HEK293 (cell line): ENCODE results near the gene HOXB4.

Source experiments
- CTCF ChIA-PET: fragments of 350-600 bp; formaldehyde crosslinking; extraction: SDS; loops from one replicate; lab custom pipeline; 2021; ENCODE audit warnings: antibody characterized with exemption; lab: Yijun Ruan, JAX
- POLR2A ChIA-PET: fragments of 300-600 bp; formaldehyde crosslinking; extraction: SDS; loops from one replicate; lab custom pipeline; 2020; ENCODE audit warnings: antibody characterized with exemption, inconsistent platforms; lab: Yijun Ruan, JAX
- H3K27ac ChIP-seq: fragments of 200-500 bp; sonication (Bioruptor generic); 2 replicates; pipeline ENCODE4 v1.5.1; 2014; ENCODE audit warnings: low read depth, low read length, control low read depth, inconsistent platforms; ENCODE audit errors: extremely low read depth
- H3K36me3 ChIP-seq, 2 experiments: fragments of 200-500 bp in 1 of 2; sonication (Bioruptor generic) in 1 of 2; 1 replicate in 1 of 2; 2 replicates in 1 of 2; pipeline ENCODE4 v1.5.1; 2014 to 2017; ENCODE audit warnings: inconsistent platforms in 2 of 2, low read length in 2 of 2; ENCODE audit not compliant: control insufficient read depth in 2 of 2, insufficient read depth in 1 of 2
- H3K4me1 ChIP-seq: fragments of 200-500 bp; sonication (Bioruptor generic); 2 replicates; pipeline ENCODE4 v1.5.1; 2014; ENCODE audit warnings: mild to moderate bottlenecking, low read length, inconsistent platforms; ENCODE audit not compliant: control insufficient read depth, insufficient read depth
- H3K4me3 ChIP-seq: 2 replicates; pipeline ENCODE4 v1.5.1; 2011; ENCODE audit warnings: low read depth, mild to moderate bottlenecking, control low read depth, low read length, moderate library complexity
- H3K9me3 ChIP-seq: fragments of 200-500 bp; sonication (Bioruptor generic); 2 replicates; pipeline ENCODE4 v1.5.1; 2014; ENCODE audit warnings: low read depth, low read length, inconsistent platforms; ENCODE audit not compliant: control insufficient read depth, insufficient read depth
- GLI4 ChIP-seq: fragments of 450-650 bp; formaldehyde crosslinking; IDR thresholded peaks from 2 replicates; pipeline ENCODE4 v1.5.1; 2016; ENCODE audit warnings: missing biosample characterization, missing genetic modification characterization
- KLF9 ChIP-seq: fragments of 450-650 bp; formaldehyde crosslinking; IDR thresholded peaks from 2 replicates; pipeline ENCODE4 v1.5.1; 2016; ENCODE audit warnings: missing biosample characterization, missing genetic modification characterization, low read depth
- MEIS1 ChIP-seq: sonication (generic); formaldehyde crosslinking; IDR thresholded peaks from 2 replicates; pipeline ENCODE4 v1.8.1; 2022; ENCODE audit warnings: missing genetic modification reagents, mild to moderate bottlenecking, borderline replicate concordance
- SALL2 ChIP-seq: fragments of 450-650 bp; formaldehyde crosslinking; IDR thresholded peaks from 2 replicates; pipeline ENCODE4 v1.5.0; 2017; ENCODE audit warnings: missing biosample characterization, mild to moderate bottlenecking, missing genetic modification characterization, borderline replicate concordance
- SP7 ChIP-seq: fragments of 450-650 bp; formaldehyde crosslinking; IDR thresholded peaks from 2 replicates; pipeline ENCODE4 v1.5.1; 2016; ENCODE audit warnings: missing biosample characterization, missing genetic modification characterization
- YY1 ChIP-seq: fragments of 450-650 bp; formaldehyde crosslinking; IDR thresholded peaks from 2 replicates; pipeline ENCODE4 v1.5.1; 2018; ENCODE audit warnings: missing biosample characterization, missing genetic modification characterization
- ZBTB48 ChIP-seq: fragments of 450-650 bp; formaldehyde crosslinking; IDR thresholded peaks from 2 replicates; pipeline ENCODE4 v1.5.1; 2016; ENCODE audit warnings: missing biosample characterization, missing genetic modification characterization
- ZFP3 ChIP-seq: fragments of 450-650 bp; formaldehyde crosslinking; IDR thresholded peaks from 2 replicates; pipeline ENCODE4 v1.5.1; 2016; ENCODE audit warnings: low read depth, missing biosample characterization, missing genetic modification characterization
- ZNF19 ChIP-seq: fragments of 450-650 bp; formaldehyde crosslinking; IDR thresholded peaks from 2 replicates; pipeline ENCODE4; 2016; ENCODE audit warnings: missing biosample characterization, missing genetic modification characterization, low read depth
- ZNF248 ChIP-seq: fragments of 450-650 bp; formaldehyde crosslinking; IDR thresholded peaks from 2 replicates; pipeline ENCODE4 v1.5.1; 2017; ENCODE audit warnings: missing biosample characterization, missing genetic modification characterization
- ZNF280C ChIP-seq: fragments of 450-650 bp; formaldehyde crosslinking; IDR thresholded peaks from 2 replicates; pipeline ENCODE4 v1.5.1; 2016; ENCODE audit warnings: missing biosample characterization, missing genetic modification characterization
- ZNF302 ChIP-seq: fragments of 450-650 bp; formaldehyde crosslinking; IDR thresholded peaks from 2 replicates; pipeline ENCODE4 v1.5.1; 2016; ENCODE audit warnings: missing biosample characterization, missing genetic modification characterization, low read depth
- ZNF341 ChIP-seq: fragments of 450-650 bp; formaldehyde crosslinking; IDR thresholded peaks from 2 replicates; pipeline ENCODE4; 2016; ENCODE audit warnings: low read depth, missing biosample characterization, missing genetic modification characterization
- ZNF416 ChIP-seq: fragments of 450-650 bp; formaldehyde crosslinking; IDR thresholded peaks from 2 replicates; pipeline ENCODE4 v1.5.1; 2016; ENCODE audit warnings: missing biosample characterization, missing genetic modification characterization
- ZNF518A ChIP-seq: fragments of 450-650 bp; formaldehyde crosslinking; conservative IDR thresholded peaks from 2 replicates; pipeline ENCODE4 v1.5.1; 2016; ENCODE audit warnings: low read depth, missing biosample characterization, missing genetic modification characterization
- ZNF624 ChIP-seq: fragments of 450-650 bp; formaldehyde crosslinking; IDR thresholded peaks from 2 replicates; pipeline ENCODE4 v1.5.1; 2017; ENCODE audit warnings: missing biosample characterization, missing genetic modification characterization
- ZNF629 ChIP-seq: fragments of 450-650 bp; formaldehyde crosslinking; IDR thresholded peaks from 2 replicates; pipeline ENCODE4 v1.5.1; 2017; ENCODE audit warnings: missing biosample characterization, missing genetic modification characterization
- ZNF670 ChIP-seq: fragments of 450-650 bp; formaldehyde crosslinking; IDR thresholded peaks from 2 replicates; pipeline ENCODE4 v1.5.1; 2016; ENCODE audit warnings: missing biosample characterization, missing genetic modification characterization, low read depth
- ZNF701 ChIP-seq: fragments of 450-650 bp; formaldehyde crosslinking; IDR thresholded peaks from 2 replicates; pipeline ENCODE4 v1.5.1; 2016; ENCODE audit warnings: missing biosample characterization, missing genetic modification characterization
- ZNF747 ChIP-seq: fragments of 450-650 bp; formaldehyde crosslinking; IDR thresholded peaks from 2 replicates; pipeline ENCODE4 v1.5.1; 2016; ENCODE audit warnings: missing biosample characterization, missing genetic modification characterization
- ZNF768 ChIP-seq: fragments of 450-650 bp; formaldehyde crosslinking; IDR thresholded peaks from 2 replicates; pipeline ENCODE4 v1.5.1; 2018; ENCODE audit warnings: missing biosample characterization, mild to moderate bottlenecking, missing genetic modification characterization
- TF ChIP-seq, protein P1 (sequence below): fragments of 450-650 bp; formaldehyde crosslinking; IDR thresholded peaks from 2 replicates; pipeline ENCODE4 v1.5.1; 2017; ENCODE audit warnings: missing biosample characterization, missing genetic modification characterization
- TF ChIP-seq, protein P2 (sequence below): fragments of 450-650 bp; formaldehyde crosslinking; IDR thresholded peaks from 2 replicates; pipeline ENCODE4 v1.5.1; 2016; ENCODE audit warnings: missing biosample characterization, missing genetic modification characterization
- TF ChIP-seq, protein P3 (sequence below): fragments of 450-650 bp; formaldehyde crosslinking; IDR thresholded peaks from 2 replicates; pipeline ENCODE4 v1.5.1; 2016; ENCODE audit warnings: missing biosample characterization, missing genetic modification characterization, borderline replicate concordance

HOXB4 gene

GRCh38 chr17:48532261-48532660 lies 45.9 kb downstream of the HOXB4 start:
- no peak overlapping the region for H3K4me3 ChIP-seq
- no peaks in the 10 kb centered on the region for H3K9me3 ChIP-seq
- no peaks in the 10 kb centered on the region; the same call in 1 of the 2 replicates for H3K4me1 ChIP-seq
- ChIA-PET POLR2A (interaction anchor here (1.6 kb wide), 1 partner anchor 9 kb away, joined by 8 read pairs; no protein-coding TSS in a partner anchor), CTCF (interaction anchor here (0.7 to 1.9 kb wide), 4 partner anchors 9 to 196 kb away, joined by 3 to 6 read pairs (median 4); no protein-coding TSS in a partner anchor)
- no peak for TF ChIP-seq ZNF416 (tag by site-specific recombination)
- no peak for TF ChIP-seq ZNF341
- no peak for TF ChIP-seq ZNF670 (tag by site-specific recombination)
- no peak for TF ChIP-seq ZNF302
- TF ChIP-seq ZNF19 (tag by site-specific recombination): no peak
- TF ChIP-seq ZNF518A (tag by site-specific recombination): no peak
- TF ChIP-seq ZNF280C (tag by site-specific recombination): no peak
- TF ChIP-seq GLI4 (tag by site-specific recombination): no peak
- TF ChIP-seq KLF9 (tag by site-specific recombination): no peak
- TF ChIP-seq, protein P1, sequence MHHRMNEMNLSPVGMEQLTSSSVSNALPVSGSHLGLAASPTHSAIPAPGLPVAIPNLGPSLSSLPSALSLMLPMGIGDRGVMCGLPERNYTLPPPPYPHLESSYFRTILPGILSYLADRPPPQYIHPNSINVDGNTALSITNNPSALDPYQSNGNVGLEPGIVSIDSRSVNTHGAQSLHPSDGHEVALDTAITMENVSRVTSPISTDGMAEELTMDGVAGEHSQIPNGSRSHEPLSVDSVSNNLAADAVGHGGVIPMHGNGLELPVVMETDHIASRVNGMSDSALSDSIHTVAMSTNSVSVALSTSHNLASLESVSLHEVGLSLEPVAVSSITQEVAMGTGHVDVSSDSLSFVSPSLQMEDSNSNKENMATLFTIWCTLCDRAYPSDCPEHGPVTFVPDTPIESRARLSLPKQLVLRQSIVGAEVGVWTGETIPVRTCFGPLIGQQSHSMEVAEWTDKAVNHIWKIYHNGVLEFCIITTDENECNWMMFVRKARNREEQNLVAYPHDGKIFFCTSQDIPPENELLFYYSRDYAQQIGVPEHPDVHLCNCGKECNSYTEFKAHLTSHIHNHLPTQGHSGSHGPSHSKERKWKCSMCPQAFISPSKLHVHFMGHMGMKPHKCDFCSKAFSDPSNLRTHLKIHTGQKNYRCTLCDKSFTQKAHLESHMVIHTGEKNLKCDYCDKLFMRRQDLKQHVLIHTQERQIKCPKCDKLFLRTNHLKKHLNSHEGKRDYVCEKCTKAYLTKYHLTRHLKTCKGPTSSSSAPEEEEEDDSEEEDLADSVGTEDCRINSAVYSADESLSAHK (tag by site-specific recombination): no peak
- no peak for TF ChIP-seq ZNF629 (tag by site-specific recombination)
- no peak for TF ChIP-seq ZNF624 (tag by site-specific recombination)
- no peak for TF ChIP-seq ZBTB48 (tag by site-specific recombination)
- H3K27ac ChIP-seq: no peak overlapping the region
- no peaks in the 10 kb centered on the region for H3K36me3 ChIP-seq

DNA sequence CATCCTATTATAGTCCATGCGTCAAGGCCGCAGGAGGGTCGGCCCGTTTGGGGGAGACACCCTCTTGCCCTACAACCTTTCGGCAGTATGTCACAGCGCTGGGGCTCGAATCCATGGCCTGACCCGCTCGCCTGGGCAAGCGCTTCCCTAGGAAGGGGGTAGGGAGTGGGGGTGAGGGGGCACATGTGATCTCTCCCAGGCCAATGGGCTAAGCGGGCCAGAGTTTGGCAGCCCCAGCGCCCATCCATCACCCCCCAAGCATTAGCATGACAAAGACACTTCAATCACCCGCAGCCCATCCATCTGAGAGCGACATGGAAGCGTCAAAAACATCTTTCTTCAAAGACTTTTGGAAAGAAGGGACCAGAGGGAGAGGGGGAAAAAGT lies 47.3 kb downstream of the HOXB4 start, which contains the start of gene HOXB1:
TSS of gene HOXB1 (minus strand) at position 125 of the 386 bp plus-strand sequence. CDS start at position 18, 107 bp downstream.
- CTCF ChIA-PET: no interaction called here
- Histone ChIP-seq H3K27ac (no peak within 1 kb of the TSS), H3K4me1 (no peaks in the 10 kb centered on the region; the same call in 1 of the 2 replicates), H3K36me3 (no peaks in the 10 kb centered on the region), H3K4me3 (no peak within 1 kb of the TSS), H3K9me3 (no peaks in the 10 kb centered on the region)
- POLR2A ChIA-PET: interaction anchor here (0.9 kb wide), 1 partner anchor 24 kb away, joined by 3 read pairs; no protein-coding TSS in a partner anchor
- TF ChIP-seq ZNF747 (tag by site-specific recombination): no peak
- TF ChIP-seq KLF9 (tag by site-specific recombination): no peak
- no peak for TF ChIP-seq SP7 (tag by site-specific recombination)
- no peak for TF ChIP-seq YY1
- no peak for TF ChIP-seq ZNF416 (tag by site-specific recombination)
- no peak for TF ChIP-seq ZNF701
- no peak for TF ChIP-seq ZFP3 (tag by site-specific recombination)
- no peak for TF ChIP-seq ZNF248 (tag by site-specific recombination)
- no peak for TF ChIP-seq ZNF768
- TF ChIP-seq SALL2 (tag by site-specific recombination): no peak
- TF ChIP-seq, protein P2, sequence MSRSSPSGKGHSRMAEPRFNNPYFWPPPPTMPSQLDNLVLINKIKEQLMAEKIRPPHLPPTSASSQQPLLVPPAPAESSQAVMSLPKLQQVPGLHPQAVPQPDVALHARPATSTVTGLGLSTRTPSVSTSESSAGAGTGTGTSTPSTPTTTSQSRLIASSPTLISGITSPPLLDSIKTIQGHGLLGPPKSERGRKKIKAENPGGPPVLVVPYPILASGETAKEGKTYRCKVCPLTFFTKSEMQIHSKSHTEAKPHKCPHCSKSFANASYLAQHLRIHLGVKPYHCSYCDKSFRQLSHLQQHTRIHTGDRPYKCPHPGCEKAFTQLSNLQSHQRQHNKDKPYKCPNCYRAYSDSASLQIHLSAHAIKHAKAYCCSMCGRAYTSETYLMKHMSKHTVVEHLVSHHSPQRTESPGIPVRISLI: no peak
- TF ChIP-seq MEIS1 (CRISPR knock-in tag): no peak
- TF ChIP-seq, protein P3, sequence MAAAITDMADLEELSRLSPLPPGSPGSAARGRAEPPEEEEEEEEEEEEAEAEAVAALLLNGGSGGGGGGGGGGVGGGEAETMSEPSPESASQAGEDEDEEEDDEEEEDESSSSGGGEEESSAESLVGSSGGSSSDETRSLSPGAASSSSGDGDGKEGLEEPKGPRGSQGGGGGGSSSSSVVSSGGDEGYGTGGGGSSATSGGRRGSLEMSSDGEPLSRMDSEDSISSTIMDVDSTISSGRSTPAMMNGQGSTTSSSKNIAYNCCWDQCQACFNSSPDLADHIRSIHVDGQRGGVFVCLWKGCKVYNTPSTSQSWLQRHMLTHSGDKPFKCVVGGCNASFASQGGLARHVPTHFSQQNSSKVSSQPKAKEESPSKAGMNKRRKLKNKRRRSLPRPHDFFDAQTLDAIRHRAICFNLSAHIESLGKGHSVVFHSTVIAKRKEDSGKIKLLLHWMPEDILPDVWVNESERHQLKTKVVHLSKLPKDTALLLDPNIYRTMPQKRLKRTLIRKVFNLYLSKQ (tag by site-specific recombination): no peak
